Raji (cell line): Measurements from ENCODE around the gene GSE1.

Experiments
- POLR2A ChIP-seq: IDR thresholded peaks from 2 replicates; pipeline ENCODE4 v1.6.1; 2011; ENCODE audit warnings: low read depth, low read length, control low read depth; ENCODE audit not compliant: insufficient read depth

GSE1 gene

DNA sequence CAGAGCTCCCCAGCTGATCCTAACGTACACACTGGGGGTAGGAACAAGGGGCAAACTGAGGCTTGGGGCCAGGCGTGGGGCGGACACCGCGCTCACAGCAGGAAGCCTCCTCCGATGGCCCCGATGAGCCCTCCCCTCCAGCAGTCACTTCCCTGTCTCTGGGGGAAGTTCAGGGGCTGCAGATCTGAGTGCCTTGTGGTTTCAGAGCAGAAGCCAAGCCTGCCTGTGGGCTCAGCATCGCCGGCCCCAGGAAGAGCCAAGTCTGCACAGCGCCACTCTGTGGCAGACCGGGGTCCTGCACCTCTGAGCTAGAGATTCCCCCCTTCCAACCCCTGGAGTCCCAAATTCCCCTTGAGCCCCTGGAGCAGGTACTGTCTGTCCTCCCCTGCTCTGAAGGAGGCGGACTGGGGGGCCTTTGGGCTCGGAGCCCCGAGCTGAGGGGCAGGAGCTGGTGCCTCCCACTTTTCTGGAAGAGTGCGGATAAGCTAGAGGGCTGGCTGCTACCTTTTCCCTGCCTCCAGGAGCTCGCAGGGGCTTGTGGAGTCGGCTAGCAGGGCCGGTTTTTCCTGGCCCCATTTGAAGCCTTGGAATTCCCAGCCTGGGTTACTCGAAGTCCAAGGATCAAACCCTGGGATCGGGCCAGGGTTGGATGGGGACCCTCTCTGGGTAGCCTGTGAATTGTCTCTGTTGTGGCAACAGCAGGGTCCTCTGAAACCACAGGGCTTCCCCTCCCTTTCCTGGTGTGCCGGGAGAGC, 2.9 kb downstream of the GSE1 start:
- TF ChIP-seq POLR2A = no peak

DNA sequence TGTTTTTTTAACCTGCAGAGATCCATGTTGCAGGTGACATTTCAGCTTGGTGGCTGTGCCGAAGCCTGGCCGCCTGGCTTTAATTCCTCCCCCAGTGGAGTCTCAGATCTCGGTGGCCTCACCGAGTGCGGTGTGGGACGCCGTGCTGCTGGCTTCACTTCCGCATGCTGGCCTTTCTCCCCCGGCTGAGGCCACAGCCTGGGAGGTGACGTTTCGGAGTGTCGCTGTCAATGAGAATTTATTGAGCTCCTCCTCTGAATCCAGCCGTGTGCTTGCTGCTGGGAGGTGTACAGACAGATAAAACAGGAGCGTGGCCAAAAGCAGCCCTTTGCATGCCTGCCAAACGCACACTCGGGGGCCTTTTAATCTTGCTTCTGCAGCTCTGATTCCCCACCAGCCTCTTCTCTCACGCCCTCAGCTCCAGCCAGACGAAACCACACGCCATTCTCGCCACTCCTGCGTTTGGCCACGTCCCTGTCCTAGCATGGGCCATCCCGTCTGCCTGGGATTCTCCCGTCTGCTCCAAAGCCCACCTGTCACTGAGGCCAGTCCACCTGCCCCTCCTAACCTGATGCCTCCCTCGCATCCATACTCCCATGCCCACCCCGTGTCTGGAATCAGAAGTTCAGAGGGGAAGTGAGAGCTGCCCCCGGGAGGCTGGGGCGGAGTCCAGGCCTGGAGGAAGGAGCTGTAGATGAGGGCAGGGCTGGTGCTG, 3.6 kb downstream of the GSE1 start:
- no peak for TF ChIP-seq POLR2A

- no peak for TF ChIP-seq POLR2A
These were observed 4.8 kb downstream of the GSE1 start for GRCh38 chr16:85617948-85618347.

DNA sequence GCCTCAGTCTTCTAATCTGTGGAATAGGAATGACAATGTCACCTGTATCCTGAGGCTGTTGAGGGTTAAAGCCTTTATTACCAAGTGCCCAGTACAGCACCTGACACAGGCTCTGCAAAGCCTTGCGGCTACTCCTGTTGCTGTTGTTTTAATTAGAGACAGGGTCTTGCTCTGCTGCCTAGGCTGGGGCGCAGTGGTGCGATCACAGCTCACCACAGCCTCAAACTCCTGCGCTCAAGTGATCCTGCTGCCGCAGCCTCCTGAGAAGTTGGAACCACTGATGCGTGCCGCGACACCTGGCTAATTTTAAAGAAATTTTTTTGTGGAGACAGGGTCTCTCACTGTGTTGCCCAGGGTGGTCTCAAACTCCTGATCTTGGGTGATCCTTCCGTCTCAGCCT, 5.4 kb downstream of the GSE1 start:
- no peak for TF ChIP-seq POLR2A

DNA sequence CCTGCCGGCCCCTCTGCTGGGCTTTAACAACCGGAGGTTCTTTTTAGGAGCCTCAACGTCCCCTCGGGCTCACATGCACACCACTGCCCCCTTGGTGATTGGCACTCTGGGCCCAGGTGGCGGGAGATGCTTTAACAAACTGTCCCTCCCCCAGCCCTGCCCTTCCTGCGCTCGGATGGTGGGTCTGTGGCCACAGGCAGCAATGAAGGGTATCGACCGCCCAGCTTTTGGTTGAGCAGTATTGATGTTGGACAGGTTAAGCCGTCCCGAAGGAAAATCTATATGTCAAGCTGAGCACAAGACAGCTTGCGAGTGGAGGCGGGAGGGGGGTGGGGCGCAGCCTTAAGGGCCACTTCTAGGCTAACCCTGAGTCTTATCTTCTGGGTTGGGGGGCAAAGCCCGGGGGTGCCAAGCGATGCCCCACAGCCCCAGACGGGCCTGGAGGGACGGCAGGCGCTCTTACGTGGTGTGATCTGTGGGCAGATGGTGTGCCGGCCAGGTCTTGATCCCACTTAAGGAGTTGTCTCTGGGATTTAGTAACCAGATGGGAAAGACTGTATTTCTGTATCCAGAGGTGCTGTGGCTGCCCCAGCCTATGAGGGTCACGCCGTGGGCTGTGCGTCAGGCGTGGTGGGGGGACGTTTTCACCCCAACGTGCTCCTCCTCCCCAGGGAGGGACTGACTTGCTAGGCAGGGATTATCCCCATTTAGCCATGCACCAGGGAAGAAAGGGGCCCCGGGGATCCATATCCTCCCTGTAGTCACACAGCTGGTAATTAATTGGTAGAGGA, 6.2 kb downstream of the GSE1 start:
- TF ChIP-seq POLR2A = no peak

- no peak for TF ChIP-seq POLR2A
These were observed 7.3 kb downstream of the GSE1 start for GRCh38 chr16:85620374-85620773.

GRCh38 chr16:85621698-85622428, 8.7 kb downstream of the GSE1 start:
- TF ChIP-seq POLR2A = no peak

DNA sequence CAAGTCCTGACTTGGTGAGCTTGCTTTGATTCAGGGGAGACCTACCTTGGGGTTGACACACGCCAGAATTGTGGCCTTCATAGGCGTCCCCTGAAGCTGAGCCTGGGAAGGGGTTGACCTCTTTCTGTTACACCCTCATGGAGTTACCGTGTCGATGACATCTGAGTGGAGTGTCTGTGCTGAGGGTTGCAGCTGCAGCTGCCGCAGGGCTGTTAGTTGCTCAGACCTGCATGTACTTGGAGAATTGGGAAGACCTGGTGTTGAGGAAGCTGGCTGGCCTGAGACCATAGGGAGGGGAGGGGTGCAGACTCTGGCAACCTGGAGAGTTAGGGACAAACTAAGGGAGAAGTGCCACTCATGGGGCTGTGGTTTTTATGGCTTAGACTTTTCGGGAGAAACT, 9.6 kb downstream of the GSE1 start:
- TF ChIP-seq POLR2A = no peak

DNA sequence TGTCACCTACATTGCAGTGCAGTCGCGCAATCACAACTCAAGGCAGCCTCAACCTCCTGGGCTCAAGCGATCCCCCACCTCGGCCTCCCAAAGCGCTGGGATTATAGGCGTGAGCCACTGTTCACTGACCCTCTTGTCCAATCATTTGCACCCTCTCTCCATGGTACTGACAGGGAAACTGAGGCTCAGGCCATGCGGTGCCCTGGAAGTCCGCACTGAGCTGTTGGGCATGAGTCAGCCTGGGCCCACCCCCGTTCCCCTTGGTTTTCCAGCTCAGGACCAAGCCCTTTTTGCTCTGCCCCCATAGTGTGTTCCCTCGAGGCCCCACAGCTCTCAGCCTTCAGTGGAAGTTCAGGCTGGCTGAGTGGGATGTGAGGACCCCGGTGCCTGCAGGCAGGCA, 10.1 kb downstream of the GSE1 start:
- TF ChIP-seq POLR2A = no peak

GRCh38 chr16:85623997-85624601, 11.0 kb downstream of the GSE1 start:
- no peak for TF ChIP-seq POLR2A

DNA sequence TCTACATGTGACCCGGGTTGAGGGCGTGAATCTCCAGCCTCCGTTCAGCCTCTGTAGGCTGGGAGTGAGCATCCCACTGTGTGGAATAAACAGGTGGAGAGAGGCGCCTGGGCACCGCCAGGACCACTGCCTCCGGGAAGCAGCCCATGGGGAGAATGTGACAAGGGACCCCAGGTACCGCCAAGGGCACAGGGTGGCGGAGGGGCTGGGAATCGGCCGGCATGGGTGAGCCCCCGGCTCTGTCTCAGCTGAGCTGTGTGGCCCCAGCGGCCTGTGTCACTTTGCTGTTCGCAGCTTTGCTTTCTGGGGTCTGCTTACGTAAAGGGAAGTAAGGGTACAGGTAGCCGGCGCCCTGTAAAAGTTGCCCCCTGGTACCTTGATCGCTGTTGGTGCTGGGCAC, 11.5 kb downstream of the GSE1 start:
- TF ChIP-seq POLR2A = no peak

DNA sequence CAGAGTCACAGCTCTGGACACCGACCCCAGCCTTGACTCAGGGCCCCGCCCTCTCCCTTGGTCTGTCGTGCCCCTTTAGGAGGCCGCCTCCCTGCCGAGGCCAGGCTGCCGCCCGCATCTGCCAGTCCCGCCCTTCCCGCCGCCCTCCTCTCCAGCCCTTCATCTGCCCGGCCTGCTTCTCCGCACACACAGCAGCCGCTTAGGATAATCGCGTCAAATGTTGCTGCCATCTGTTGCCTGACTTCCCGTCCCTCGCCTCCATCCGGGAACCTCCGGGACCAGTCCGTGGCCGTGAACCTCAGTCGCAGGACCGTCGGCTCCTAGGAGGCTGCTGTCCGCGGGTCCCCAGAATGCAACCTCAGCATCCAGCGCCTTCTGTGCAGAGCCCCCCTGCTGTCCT, 11.9 kb downstream of the GSE1 start:
- no peak for TF ChIP-seq POLR2A

DNA sequence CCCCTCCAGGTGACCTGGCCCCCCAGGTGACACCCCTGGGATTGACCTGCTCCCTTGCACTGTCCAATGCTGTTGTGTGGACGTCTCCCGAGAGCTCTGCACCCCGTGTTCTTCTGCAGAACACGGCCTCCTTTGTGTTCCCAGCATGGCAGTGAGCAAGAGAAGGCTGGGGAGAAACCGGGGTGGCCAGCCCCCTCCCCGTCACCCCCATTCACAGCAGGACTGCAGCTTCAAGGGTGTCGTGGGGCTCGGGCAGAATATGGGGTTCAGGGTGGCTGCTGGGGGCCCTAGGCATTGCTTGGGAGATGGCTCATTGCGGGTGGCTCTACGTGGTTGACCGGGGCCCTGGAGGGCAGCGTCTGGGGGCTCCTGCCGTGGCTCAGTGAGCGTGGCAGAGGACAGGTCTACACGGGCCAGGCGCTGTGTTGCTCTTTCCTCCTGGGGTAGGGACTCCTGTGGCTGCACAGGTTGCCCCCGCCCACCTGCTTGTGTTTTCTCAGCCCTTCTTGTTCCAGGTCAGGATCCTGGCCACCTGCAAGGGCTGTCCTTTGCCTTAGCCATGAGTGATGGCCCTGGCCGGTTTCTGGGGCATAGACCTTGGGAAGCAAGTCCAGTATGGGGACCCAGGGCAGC, 12.5 kb downstream of the GSE1 start:
- TF ChIP-seq POLR2A = no peak
